Neuronal stem cell (in vitro differentiated cells): ENCODE results near the gene LTBP3.

Experiments
- DNase-seq: peaks from one replicate; pipeline ENCODE4 v3.0.0-alpha.2; 2013; ENCODE audit warnings: low spot score
- H2AFZ ChIP-seq: one replicate; pipeline ENCODE4 v1.6.1; 2013; ENCODE audit warnings: mild to moderate bottlenecking, low read length, inconsistent platforms
- H2AK5ac ChIP-seq: 2 replicates; pipeline ENCODE4 v1.6.1; 2013; ENCODE audit warnings: low read depth, mild to moderate bottlenecking, inconsistent platforms, low read length, moderate library complexity, mixed read lengths
- H2BK120ac ChIP-seq: 2 replicates; pipeline ENCODE4 v1.6.1; 2013; ENCODE audit warnings: low read depth, mild to moderate bottlenecking, inconsistent platforms, low read length, moderate library complexity, mixed read lengths
- H2BK12ac ChIP-seq: one replicate; pipeline ENCODE4 v1.6.1; 2013; ENCODE audit warnings: low read length, inconsistent platforms
- H2BK15ac ChIP-seq: 2 replicates; pipeline ENCODE4 v1.6.1; 2013; ENCODE audit warnings: mild to moderate bottlenecking, low read length, inconsistent platforms, mixed read lengths
- H2BK5ac ChIP-seq: one replicate; pipeline ENCODE4 v1.6.1; 2013; ENCODE audit warnings: inconsistent platforms, mild to moderate bottlenecking, low read length, moderate library complexity
- H3K14ac ChIP-seq: one replicate; pipeline ENCODE4 v1.6.1; 2013; ENCODE audit warnings: low read length, inconsistent platforms
- H3K18ac ChIP-seq: 2 replicates; pipeline ENCODE4 v1.6.1; 2013; ENCODE audit warnings: low read length, inconsistent platforms
- H3K23ac ChIP-seq: 2 replicates; pipeline ENCODE4 v1.6.1; 2013; ENCODE audit warnings: low read depth, mild to moderate bottlenecking, mixed read lengths, low read length, inconsistent platforms; ENCODE audit not compliant: poor library complexity
- H3K27ac ChIP-seq: replicated peaks from 3 replicates; pipeline ENCODE4 v1.5.1; 2013; ENCODE audit warnings: low read length, inconsistent platforms
- H3K27me3 ChIP-seq, 3 experiments: 2 replicates each; pipeline ENCODE4 v1.6.1; 2013; ENCODE audit warnings: low read length in 3 of 3, mild to moderate bottlenecking in 2 of 3, inconsistent platforms in 1 of 3, low read depth in 1 of 3, mixed read lengths in 1 of 3, moderate library complexity in 1 of 3; ENCODE audit not compliant: control insufficient read depth in 3 of 3, insufficient read depth in 3 of 3
- H3K36me3 ChIP-seq, 2 donors: replicated peaks in 1 of 2; 2 replicates each; pipeline ENCODE4 v1.6.1; 2013; ENCODE audit warnings: low read length in 2 of 2; ENCODE audit not compliant: control insufficient read depth in 2 of 2, insufficient read depth in 2 of 2
- H3K4ac ChIP-seq: 2 replicates; pipeline ENCODE4 v1.6.1; 2013; ENCODE audit warnings: inconsistent platforms, mild to moderate bottlenecking, low read length, moderate library complexity
- H3K4me1 ChIP-seq, 2 donors: 1 replicate in 1 of 2; 2 replicates in 1 of 2; pipeline ENCODE4 v1.6.1; 2013; ENCODE audit warnings: low read length in 2 of 2, low read depth in 1 of 2; ENCODE audit not compliant: control insufficient read depth in 2 of 2, insufficient read depth in 1 of 2
- H3K4me2 ChIP-seq: one replicate; pipeline ENCODE4 v1.6.1; 2013; ENCODE audit warnings: mild to moderate bottlenecking, low read length, inconsistent platforms; ENCODE audit not compliant: insufficient read depth, poor library complexity, severe bottlenecking
- H3K4me3 ChIP-seq, 2 donors: 2 replicates each; pipeline ENCODE4 v1.5.1; 2013; ENCODE audit warnings: low read length in 2 of 2, mild to moderate bottlenecking in 2 of 2, inconsistent platforms in 1 of 2, moderate library complexity in 1 of 2
- H3K79me1 ChIP-seq: one replicate; pipeline ENCODE4 v1.6.1; 2013; ENCODE audit warnings: low read depth, mild to moderate bottlenecking, inconsistent platforms, low read length, moderate library complexity
- H3K9ac ChIP-seq: one replicate; pipeline ENCODE4 v1.6.1; 2013; ENCODE audit warnings: mild to moderate bottlenecking, low read depth, low read length, inconsistent platforms; ENCODE audit not compliant: poor library complexity
- H3K9me3 ChIP-seq, 2 donors: replicated peaks in 1 of 2; 2 replicates each; pipeline versions ENCODE3 to v1.6.1; 2013; ENCODE audit warnings: low read length in 2 of 2, mild to moderate bottlenecking in 2 of 2, inconsistent platforms in 1 of 2, low read depth in 1 of 2, mixed read lengths in 1 of 2, moderate library complexity in 1 of 2; ENCODE audit not compliant: control insufficient read depth in 2 of 2, insufficient read depth in 1 of 2
- H4K8ac ChIP-seq: one replicate; pipeline ENCODE4 v1.6.1; 2013; ENCODE audit warnings: low read depth, mild to moderate bottlenecking, inconsistent platforms, low read length, moderate library complexity
- H4K91ac ChIP-seq: one replicate; pipeline ENCODE4 v1.6.1; 2013; ENCODE audit warnings: low read length, low read depth, mild to moderate bottlenecking, inconsistent platforms; ENCODE audit not compliant: poor library complexity
- WGBS, 2 donors: extraction: QIAGEN DNeasy Blood & Tissue Kit; methylation state at CpG; one replicate each; pipeline ENCODE4 v1.1.7; 2013; ENCODE audit warnings: missing lambda C conversion rate in 2 of 2, mixed read lengths in 1 of 2; ENCODE audit not compliant: insufficient read length in 2 of 2, insufficient replicate concordance in 1 of 2; ENCODE audit errors: extremely low coverage in 2 of 2; 5-methylcytosine and 5-hydroxymethylcytosine counted together

The LTBP3 gene

DNA sequence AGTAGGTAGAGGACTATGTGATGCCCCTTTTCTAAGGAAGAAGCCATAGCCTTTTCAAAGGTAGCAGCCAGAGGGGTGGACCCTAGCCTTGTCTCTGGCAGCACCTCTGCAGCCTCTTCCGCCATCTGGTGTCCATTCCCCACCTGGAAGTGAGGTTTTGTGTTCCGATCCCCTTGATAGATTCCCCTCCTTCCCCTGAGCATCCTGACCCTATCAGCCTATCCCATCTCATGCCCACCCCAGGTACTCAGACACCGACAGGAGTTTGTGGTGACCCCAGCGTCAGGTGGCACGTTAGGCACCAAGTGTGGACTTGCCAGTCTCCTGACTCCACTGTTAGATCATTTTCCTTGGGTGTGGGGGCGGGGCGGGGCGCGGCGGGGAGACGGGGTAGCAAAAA, 13.8 kb upstream of the LTBP3 start:
- peaks cover 4 to 16% of the 10 kb centered on the region in 2 donors for H3K36me3 ChIP-seq
- H3K27me3 ChIP-seq, result peaks cover 0 to 24% (median 3%) of the 10 kb centered on the region in 3 experiments
- peak overlapping the region; percentile 67 to 80 for H3K4me3 ChIP-seq
- no peaks in the 10 kb centered on the region for H3K9me3 ChIP-seq
- no CpG with 5 or more reads among the region's 11 CpGs for WGBS, 2 donors
- peaks cover 7% of the 10 kb centered on the region for H3K79me1 ChIP-seq
- peak overlapping the region; percentile 67 for H3K4me2 ChIP-seq
- H3K27ac ChIP-seq, result peak overlapping the region; percentile 16
- H2BK120ac ChIP-seq, result no peak overlapping the region
- H2AFZ ChIP-seq, result peak overlapping the region; percentile 57
- H2AK5ac ChIP-seq, result no peak overlapping the region
- DNase-seq, result no peak
- no peak overlapping the region for H4K8ac ChIP-seq
- H2BK12ac ChIP-seq, result no peak overlapping the region
- no peak overlapping the region for H3K14ac ChIP-seq
- H3K9ac ChIP-seq, result peak overlapping the region; percentile 74
- no peak overlapping the region for H4K91ac ChIP-seq
- peak overlapping the region; percentile 48 for H3K23ac ChIP-seq
- peak overlapping the region; percentile 83 for H3K18ac ChIP-seq
- H3K4ac ChIP-seq, result no peak overlapping the region
- H2BK15ac ChIP-seq, result peak overlapping the region; percentile 49
- peak overlapping the region; percentile 46 for H2BK5ac ChIP-seq
- peaks cover 36 to 38% of the 10 kb centered on the region in 2 donors for H3K4me1 ChIP-seq

DNA sequence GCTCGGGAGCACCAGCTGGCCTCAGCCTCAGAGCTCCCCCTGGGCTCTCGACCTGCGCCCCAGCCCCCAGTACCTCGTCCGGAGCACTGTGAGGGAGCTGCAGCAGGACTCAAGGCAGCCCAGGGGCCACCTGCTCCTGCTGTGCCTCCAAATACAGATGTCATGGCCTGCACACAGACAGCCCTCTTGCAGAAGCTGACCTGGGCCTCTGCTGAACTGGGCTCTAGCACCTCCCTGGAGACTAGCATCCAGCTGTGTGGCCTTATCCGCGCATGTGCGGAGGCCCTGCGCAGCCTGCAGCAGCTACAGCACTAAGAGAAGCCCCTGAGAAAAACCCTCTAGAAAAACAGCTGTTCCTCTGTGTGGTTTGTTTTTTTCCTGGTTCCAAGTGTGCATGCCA, 13.3 kb upstream of the LTBP3 start:
- no CpG with 5 or more reads among the region's 9 CpGs for WGBS, 2 donors
- no peak overlapping the region for H2BK120ac ChIP-seq
- no peak overlapping the region for H2AFZ ChIP-seq
- no peak for DNase-seq
- no peak overlapping the region for H3K14ac ChIP-seq
- peak overlapping the region in 1 of 2 donors; percentile 80 for H3K4me3 ChIP-seq
- no peak overlapping the region for H3K4ac ChIP-seq
- no peak overlapping the region for H2BK12ac ChIP-seq
- H2BK15ac ChIP-seq, result no peak overlapping the region
- no peak overlapping the region for H4K8ac ChIP-seq
- peak overlapping the region; percentile 24 for H2AK5ac ChIP-seq
- H3K4me1 ChIP-seq, result peaks cover 34 to 35% of the 10 kb centered on the region in 2 donors
- H3K18ac ChIP-seq, result no peak overlapping the region
- H4K91ac ChIP-seq, result no peak overlapping the region
- no peak overlapping the region for H3K27ac ChIP-seq
- peaks cover 4 to 16% of the 10 kb centered on the region in 2 donors for H3K36me3 ChIP-seq
- H3K23ac ChIP-seq, result no peak overlapping the region
- peaks cover 0 to 18% (median 3%) of the 10 kb centered on the region in 3 experiments for H3K27me3 ChIP-seq
- H3K9ac ChIP-seq, result no peak overlapping the region
- H2BK5ac ChIP-seq, result no peak overlapping the region
- peak overlapping the region; percentile 67 for H3K4me2 ChIP-seq
- no peaks in the 10 kb centered on the region for H3K9me3 ChIP-seq
- peaks cover 7% of the 10 kb centered on the region for H3K79me1 ChIP-seq

DNA sequence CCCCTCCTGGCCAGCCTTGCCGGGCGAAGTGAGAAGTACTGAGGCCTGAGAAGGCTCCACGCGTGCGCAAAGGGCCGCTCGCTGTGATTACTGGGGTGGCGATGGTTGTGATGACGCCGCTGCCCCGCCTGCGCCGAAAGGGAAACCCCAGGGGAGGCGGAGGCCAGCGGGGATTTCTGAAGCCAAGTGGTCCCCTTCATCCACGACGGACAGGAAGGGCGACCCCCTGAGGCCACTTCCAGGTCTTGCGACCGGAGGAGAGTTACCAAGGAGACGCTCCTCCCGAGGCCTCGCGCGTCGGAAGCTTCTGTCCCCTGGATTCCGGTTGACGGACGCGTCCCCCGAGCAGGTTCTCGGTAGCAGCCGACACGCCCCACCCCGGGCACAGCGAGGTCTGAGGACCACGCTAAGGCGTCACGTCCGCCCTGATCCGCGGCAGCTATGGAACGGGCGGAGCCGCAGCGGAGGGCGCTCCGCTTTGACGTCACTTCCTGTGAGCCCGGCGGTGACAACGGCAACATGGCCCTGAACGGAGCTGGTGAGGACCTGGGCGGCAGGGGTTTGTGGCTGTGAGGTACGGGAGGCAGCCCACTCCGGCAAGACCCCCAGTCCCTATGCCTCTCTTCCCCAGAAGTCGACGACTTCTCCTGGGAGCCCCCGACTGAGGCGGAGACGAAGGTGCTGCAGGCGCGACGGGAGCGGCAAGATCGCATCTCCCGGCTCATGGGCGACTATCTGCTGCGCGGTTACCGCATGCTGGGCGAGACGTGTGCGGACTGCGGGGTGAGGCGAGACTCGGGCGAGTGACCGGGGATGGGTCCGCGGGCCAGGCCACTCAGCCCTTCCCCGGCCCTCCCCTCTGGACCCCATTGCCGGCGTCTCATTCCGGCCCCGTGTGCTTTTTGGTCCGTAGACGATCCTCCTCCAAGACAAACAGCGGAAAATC, 12.1 kb upstream of the LTBP3 start, which contains the start of gene ZNRD2:
Gene ZNRD2, plus strand, starts transcription at position 505 of the 946 bp plus-strand sequence. Its CDS starts 15 bp downstream, at position 520.
- Histone ChIP-seq H2BK120ac (no peak within 1 kb of the TSS), H3K79me1 (peaks cover 7% of the 10 kb centered on the region), H2BK5ac (peak within 1 kb of the TSS; percentile 57), H3K4me3 (peak within 1 kb of the TSS; percentile 80 to 92), H3K36me3 (peaks cover 4 to 12% of the 10 kb centered on the region in 2 donors), H4K8ac (no peak within 1 kb of the TSS), H4K91ac (no peak within 1 kb of the TSS), H3K23ac (peak within 1 kb of the TSS; percentile 94), H3K9me3 (no peaks in the 10 kb centered on the region), H3K18ac (peak within 1 kb of the TSS; percentile 95), H3K4me2 (peak within 1 kb of the TSS; percentile 88), H3K4ac (no peak within 1 kb of the TSS), H2AK5ac (peak within 1 kb of the TSS; percentile 65), H3K9ac (peak within 1 kb of the TSS; percentile 94), H3K27me3 (peaks cover 0 to 9% (median 3%) of the 10 kb centered on the region in 3 experiments), H2BK15ac (peak within 1 kb of the TSS; percentile 7), H3K27ac (peak within 1 kb of the TSS; percentile 96), H3K14ac (peak within 1 kb of the TSS; percentile 85), H3K4me1 (peaks cover 30 to 32% of the 10 kb centered on the region in 2 donors), H2BK12ac (no peak within 1 kb of the TSS), H2AFZ (peak within 1 kb of the TSS; percentile 74)
- DNase-seq, result peak; percentile 98
- WGBS, 2 donors, result no CpG with 5 or more reads among the region's 89 CpGs
